Adrenal gland (tissue), 5 donors: ENCODE measurements around the gene SLC10A3.

Experiments used
- CTCF ChIP-seq, 6 experiments: fragments of 450-650 bp in 4 of 6; fragments of 200-600 bp in 2 of 6; sonication (generic) in 1 of 6; IDR thresholded peaks; 1 replicate in 5 of 6; 2 replicates in 1 of 6; pipeline versions ENCODE4 v1.5.1 to v1.8.0; 2016 to 2021; ENCODE audit warnings: antibody characterized with exemption in 6 of 6, mild to moderate bottlenecking in 2 of 6, moderate library complexity in 1 of 6
- POLR2A ChIP-seq, 2 donors: fragments of 450-650 bp; IDR thresholded peaks; one replicate each; pipeline ENCODE4 v1.6.1; 2017; ENCODE audit warnings: antibody characterized with exemption in 2 of 2, mild to moderate bottlenecking in 2 of 2, moderate library complexity in 1 of 2
- donor health status: DM: no; HTN: no; CAD: no.

GRCh38 chrX:154469880-154470279, 20.5 kb downstream of the SLC10A3 start:
- TF ChIP-seq POLR2A (IDR thresholded peaks at IDR 0.05) (no peak), CTCF (IDR thresholded peaks at IDR 0.05) (no peak)
